Endothelial cell of umbilical vein (primary cell): ENCODE measurements around the gene SHC1. TPM values are rescaled to one million over a fixed set of nuclear protein-coding genes. Genes with fewer than 3 reads are reported as not detected.

Source experiments
- BruUV-seq: library from RNA; stranded (reverse); fragments of 400-500 nt; replicated peaks from 2 replicates; lab custom pipeline; 2021; lab: Mats Ljungman, UMichigan
- CTCF ChIA-PET: fragments of 300-600, 350-600 bp; sonication (Branson Sonifier 250); formaldehyde crosslinking; loops from one replicate; lab custom pipeline; 2021; ENCODE audit warnings: antibody characterized with exemption, inconsistent platforms; lab: Charles Lee
- POLR2A ChIA-PET: fragments of 300-600, 350-600 bp; sonication (Branson Sonifier 250); formaldehyde crosslinking; loops from one replicate; lab custom pipeline; 2021; ENCODE audit warnings: antibody characterized with exemption, inconsistent platforms; lab: Charles Lee
- DNase-seq: peaks from one replicate; pipeline ENCODE4 v3.0.0-alpha.2; 2011; ENCODE audit warnings: low read depth, low spot score
- FAIRE-seq: peaks from 2 replicates; lab custom pipeline; 2011; peaks lifted over from hg19 to GRCh38; lab: Jason Lieb, UNC
- H2AFZ ChIP-seq: 2 replicates; pipeline ENCODE4 v1.6.0; 2012; ENCODE audit warnings: low read depth, low read length, control low read depth, inconsistent platforms
- H3K27ac ChIP-seq: 2 replicates; pipeline ENCODE4 v1.5.1; 2011; ENCODE audit warnings: low read depth, mild to moderate bottlenecking, control low read depth, low read length, moderate library complexity; ENCODE audit not compliant: insufficient read depth
- H3K27me3 ChIP-seq, 2 experiments: 2 replicates each; pipeline versions ENCODE4 v1.6.0 to v1.6.1; 2011; ENCODE audit warnings: low read length in 2 of 2, mixed read lengths in 1 of 2; ENCODE audit not compliant: control insufficient read depth in 2 of 2, insufficient read depth in 2 of 2
- H3K36me3 ChIP-seq, 2 experiments: 2 replicates in 1 of 2; 3 replicates in 1 of 2; pipeline ENCODE4 v1.5.1; 2011; ENCODE audit warnings: low read length in 2 of 2, mild to moderate bottlenecking in 1 of 2, moderate library complexity in 1 of 2; ENCODE audit not compliant: control insufficient read depth in 2 of 2, insufficient read depth in 2 of 2; ENCODE audit errors: extremely low read depth in 1 of 2
- H3K4me1 ChIP-seq: 3 replicates; pipeline ENCODE4 v1.5.1; 2011; ENCODE audit warnings: mild to moderate bottlenecking, low read length; ENCODE audit not compliant: control insufficient read depth, insufficient read depth; ENCODE audit errors: extremely low read depth
- H3K4me2 ChIP-seq: 2 replicates; pipeline ENCODE4 v1.6.1; 2011; ENCODE audit warnings: low read length, control low read depth, mixed read lengths; ENCODE audit not compliant: insufficient read depth
- H3K4me3 ChIP-seq, 3 experiments: fragments of 200-600 bp in 1 of 3; sonication (generic), shearing (Covaris generic) in 1 of 3; replicated peaks in 1 of 3; 2 replicates each; pipeline ENCODE4 v1.5.1; 2011 to 2016; ENCODE audit warnings: control low read depth in 3 of 3, low read length in 3 of 3, mild to moderate bottlenecking in 2 of 3, inconsistent platforms in 1 of 3, low read depth in 1 of 3, moderate library complexity in 1 of 3; ENCODE audit not compliant: insufficient read depth in 1 of 3
- H3K79me2 ChIP-seq: 2 replicates; pipeline ENCODE4 v1.6.0; 2012; ENCODE audit warnings: low read length, inconsistent platforms; ENCODE audit not compliant: control insufficient read depth, insufficient read depth
- H3K9ac ChIP-seq: replicated peaks from 2 replicates; pipeline ENCODE3; 2011; ENCODE audit warnings: low read length, control low read depth; ENCODE audit not compliant: insufficient read depth; ENCODE audit errors: extremely low read depth
- H3K9me1 ChIP-seq: replicated peaks from 3 replicates; pipeline ENCODE4 v1.6.0; 2011; ENCODE audit warnings: mild to moderate bottlenecking, low read length; ENCODE audit not compliant: control insufficient read depth, insufficient read depth; ENCODE audit errors: extremely low read depth
- H3K9me3 ChIP-seq: replicated peaks from 2 replicates; pipeline ENCODE4 v1.5.1; 2012; ENCODE audit warnings: low read length, inconsistent platforms; ENCODE audit not compliant: control insufficient read depth, insufficient read depth
- H4K20me1 ChIP-seq: replicated peaks from 2 replicates; pipeline ENCODE3; 2011; ENCODE audit warnings: mild to moderate bottlenecking, low read length; ENCODE audit not compliant: control insufficient read depth, insufficient read depth; ENCODE audit errors: extremely low read depth
- CTCF ChIP-seq, 2 donors: IDR thresholded peaks; 1 replicate in 1 of 2; 2 replicates in 1 of 2; pipeline ENCODE4 v1.5.1; 2011; ENCODE audit warnings: low read length in 2 of 2, mild to moderate bottlenecking in 2 of 2, moderate library complexity in 2 of 2, control low read depth in 1 of 2, inconsistent platforms in 1 of 2, low read depth in 1 of 2; ENCODE audit not compliant: insufficient read depth in 1 of 2; ENCODE audit errors: extremely low read depth in 1 of 2
- EZH2 ChIP-seq: IDR thresholded peaks from 2 replicates; pipeline ENCODE4 v1.6.1; 2012; ENCODE audit warnings: borderline replicate concordance, low read depth, mild to moderate bottlenecking, moderate library complexity, low read length, inconsistent platforms; ENCODE audit not compliant: severe bottlenecking
- FOS ChIP-seq: IDR thresholded peaks from 2 replicates; pipeline ENCODE4 v1.6.1; 2011; ENCODE audit warnings: mild to moderate bottlenecking, low read length, moderate library complexity, borderline replicate concordance; ENCODE audit not compliant: insufficient read depth
- GATA2 ChIP-seq: IDR thresholded peaks from 2 replicates; pipeline ENCODE4 v1.7.0; 2011; ENCODE audit warnings: low read depth, mild to moderate bottlenecking, moderate library complexity, mixed read lengths, low read length; ENCODE audit not compliant: insufficient read length, insufficient read depth
- JUN ChIP-seq: IDR thresholded peaks from 2 replicates; pipeline ENCODE4 v1.6.1; 2011; ENCODE audit warnings: borderline replicate concordance, low read depth; ENCODE audit not compliant: insufficient read length, insufficient read depth
- POLR2A ChIP-seq: IDR thresholded peaks from 2 replicates; pipeline ENCODE4 v1.6.1; 2012; ENCODE audit warnings: low read depth, mild to moderate bottlenecking, control low read depth, low read length
- POLR2AphosphoS5 ChIP-seq: IDR thresholded peaks from 2 replicates; pipeline ENCODE4 v1.6.1; 2012; ENCODE audit warnings: low read depth, mild to moderate bottlenecking, control low read depth, low read length, moderate library complexity; ENCODE audit not compliant: insufficient read depth
- dilution Hi-C: fragments of 300-500 bp; cut with MboI; formaldehyde crosslinking; loops from one replicate; pipeline ENCODE4 v1.15.0; 2019; ENCODE audit warnings: low sequenced_read_pairs; ENCODE audit not compliant: extremely low pct_ligation_motif_present
- intact Hi-C: fragments of 100-400 bp; cut with micrococcal nuclease; formaldehyde crosslinking; loops from one replicate; pipeline ENCODE4 v1.10.0; 2022
- polyA plus RNA-seq, 4 experiments: library from polyadenylated mRNA; depleted of rRNA in 3 of 4; stranded (reverse) in 3 of 4; unstranded in 1 of 4; fragments of >200 nt; gene quantifications; 2 replicates each; pipeline versions ENCODE4 v1.2.1 to v1.2.3, GENCODE V29; 2011 to 2012; ENCODE audit warnings: missing spikeins in 1 of 4
- total RNA-seq: library from RNA; stranded (reverse); gene quantifications from 2 replicates; pipeline ENCODE4 v1.2.3, GENCODE V29; 2021
- TF ChIP-seq, protein P1 (sequence below): IDR thresholded peaks from 2 replicates; pipeline ENCODE4 v1.6.1; 2011; ENCODE audit not compliant: insufficient read depth, insufficient read length

The SHC1 gene
- total and polyA plus RNA-seq, 2 donors (not counting 3 experiments of a cell fraction or from before 2014, with no cell fraction given): 316 to 324 TPM

DNA sequence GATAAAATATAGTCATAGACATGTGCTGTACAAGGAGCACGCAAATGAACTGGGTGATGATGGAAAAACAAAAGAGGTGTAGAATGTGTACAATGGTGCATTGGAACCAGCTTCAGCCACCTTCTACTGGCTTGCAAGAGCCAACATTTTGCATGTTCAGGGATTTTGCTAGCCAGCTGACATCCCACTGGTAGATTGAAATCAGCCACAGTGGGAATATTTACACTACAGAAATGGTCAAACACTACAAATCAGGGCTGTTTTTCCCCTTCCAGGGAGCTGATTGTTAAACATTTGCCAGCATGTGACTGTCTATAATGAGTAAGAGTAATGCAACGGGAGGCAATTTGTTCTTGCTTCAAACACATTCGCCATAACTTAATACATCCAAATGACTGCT is 57.3 kb downstream of the SHC1 start:
- no peak overlapping the region for H3K4me2 ChIP-seq
- POLR2A ChIA-PET: interaction anchor here (0.7 kb wide), 1 partner anchor 26 kb away, joined by 5 read pairs; no protein-coding TSS in a partner anchor
- dilution Hi-C loops: no loop called here
- FAIRE-seq: no peak
- CTCF ChIA-PET: interaction anchor here (0.7 to 1.5 kb wide), 3 partner anchors 21 to 33 kb away, joined by 3 to 4 read pairs (median 3); no protein-coding TSS in a partner anchor
- H3K36me3 ChIP-seq: no peaks in the 10 kb centered on the region
- BruUV-seq: no TSS peak
- peaks cover 0 to 5% of the 10 kb centered on the region in 2 experiments for H3K27me3 ChIP-seq
- no peaks in the 10 kb centered on the region for H3K9me1 ChIP-seq
- H2AFZ ChIP-seq: no peak overlapping the region
- DNase-seq: no peak
- no peak overlapping the region for H3K27ac ChIP-seq
- no peaks in the 10 kb centered on the region for H3K9me3 ChIP-seq
- intact Hi-C loops: no loop called here
- no peak overlapping the region for H3K4me3 ChIP-seq
- no peaks in the 10 kb centered on the region for H3K79me2 ChIP-seq
- no peak for TF ChIP-seq EZH2
- no peak for TF ChIP-seq POLR2A
- TF ChIP-seq POLR2AphosphoS5: no peak
- TF ChIP-seq FOS: no peak
- no peak for TF ChIP-seq JUN
- TF ChIP-seq, protein P1, sequence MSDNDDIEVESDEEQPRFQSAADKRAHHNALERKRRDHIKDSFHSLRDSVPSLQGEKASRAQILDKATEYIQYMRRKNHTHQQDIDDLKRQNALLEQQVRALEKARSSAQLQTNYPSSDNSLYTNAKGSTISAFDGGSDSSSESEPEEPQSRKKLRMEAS: no peak
- no peak for TF ChIP-seq GATA2
- no peak for TF ChIP-seq CTCF (IDR thresholded peaks at IDR 0.05; ENCODE audit: extremely low read depth in 1 of 2, insufficient read depth in 1 of 2, low read depth in 1 of 2, low read length in 2 of 2)
- H4K20me1 ChIP-seq: no peaks in the 10 kb centered on the region
- no peak overlapping the region for H3K9ac ChIP-seq
- no peaks in the 10 kb centered on the region for H3K4me1 ChIP-seq
